HG03469 (cell line): ENCODE data around the gene CKS2.

Source experiments
- ATAC-seq: cut with Tn5 transposase; IDR thresholded peaks from one replicate; pipeline ENCODE4 v1.9.1; 2021; ENCODE audit warnings: mild to moderate bottlenecking, moderate library complexity, moderate number of reproducible peaks; ENCODE audit not compliant: unreplicated experiment

The CKS2 gene

DNA sequence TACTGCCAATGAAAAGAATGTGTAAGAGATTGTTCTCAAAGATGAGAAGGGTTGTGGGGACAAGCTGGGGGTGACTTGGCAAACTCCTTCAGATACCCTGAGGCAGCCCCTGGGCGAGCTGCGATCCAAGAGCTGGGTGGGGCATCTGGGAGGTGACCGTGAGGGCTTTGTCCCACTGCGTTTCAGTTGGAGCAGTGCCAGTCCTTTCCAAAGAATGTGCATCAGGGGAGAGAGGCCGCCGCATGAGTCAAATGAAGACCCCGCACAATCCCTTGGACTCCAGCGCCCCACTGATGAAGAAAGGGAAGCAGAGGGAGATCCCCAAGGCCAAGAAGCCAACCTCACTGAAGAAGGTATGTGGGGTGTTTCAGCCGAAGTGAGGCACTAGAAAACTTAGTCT lies 35.7 kb downstream of the CKS2 start:
- no peak for ATAC-seq

- ATAC-seq = no peak
Observed at GRCh38 chr9:89347651-89348050, 36.7 kb downstream of the CKS2 start.

- ATAC-seq = no peak
Observed at GRCh38 chr9:89349607-89350006, 38.6 kb downstream of the CKS2 start.

- ATAC-seq = no peak
Observed at GRCh38 chr9:89350988-89351557, 40.1 kb downstream of the CKS2 start.

- no peak for ATAC-seq
Observed at GRCh38 chr9:89351584-89352300, 40.7 kb downstream of the CKS2 start.

GRCh38 chr9:89352451-89352850 lies 41.5 kb downstream of the CKS2 start:
- ATAC-seq = no peak

DNA sequence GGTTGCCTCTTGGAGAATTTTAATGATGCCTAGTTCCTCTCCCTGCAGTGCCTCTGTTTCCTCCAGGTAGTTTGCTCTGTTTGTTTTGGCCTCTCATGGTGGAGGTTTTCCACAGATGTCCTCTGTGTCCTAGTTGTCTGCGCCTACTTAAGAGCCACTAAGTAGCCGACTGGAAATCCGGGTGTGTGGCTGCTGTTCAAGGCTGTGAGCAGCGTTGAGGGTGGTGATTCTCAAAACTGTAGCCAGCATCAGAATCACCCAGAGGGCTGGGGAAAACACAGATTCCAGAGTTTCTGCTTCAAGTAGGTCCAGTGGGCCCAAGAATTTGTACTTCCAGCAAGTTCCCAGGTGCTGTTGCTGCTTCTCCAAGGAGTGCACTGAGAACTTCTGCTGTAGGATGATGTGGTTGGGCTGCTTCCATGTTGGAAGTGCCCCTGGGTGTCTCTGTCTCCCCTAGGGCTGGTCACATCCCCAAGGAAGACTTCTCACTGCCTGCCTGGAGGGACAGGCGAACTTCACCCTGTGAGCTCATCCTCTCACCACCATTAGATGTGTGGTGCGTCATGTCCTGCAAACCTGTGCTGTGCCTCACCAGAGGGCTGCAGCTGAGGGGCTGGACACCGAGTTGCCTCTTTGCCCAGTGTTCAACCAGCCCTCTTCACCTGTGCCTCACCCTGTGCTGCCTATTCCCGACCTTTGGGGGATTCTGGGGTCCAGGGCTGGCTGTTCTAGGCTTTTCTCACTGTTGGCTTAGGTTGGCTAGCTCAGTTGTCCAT lies 42.1 kb downstream of the CKS2 start:
- no peak for ATAC-seq

DNA sequence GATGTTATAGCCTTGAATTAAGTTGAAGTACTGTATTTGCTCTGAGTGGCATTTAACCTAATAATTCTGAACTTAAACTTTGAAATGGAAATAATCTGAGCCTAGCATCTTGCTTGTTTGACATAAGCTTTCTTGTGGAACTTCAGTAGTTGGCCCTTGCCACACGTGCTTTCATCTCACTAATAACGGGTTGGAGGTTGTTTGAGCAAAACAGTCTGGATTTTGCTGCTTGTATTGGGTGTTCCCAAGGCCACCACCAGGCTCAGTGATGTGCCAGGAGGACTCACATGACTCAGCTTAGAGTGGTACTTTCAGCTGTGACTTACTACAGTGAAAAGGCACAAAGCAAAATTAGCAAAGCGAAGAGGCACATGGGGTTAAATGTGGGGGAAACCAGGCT lies 43.0 kb downstream of the CKS2 start:
- no peak for ATAC-seq

- no peak for ATAC-seq
Observed at GRCh38 chr9:89354471-89354870, 43.5 kb downstream of the CKS2 start.

- ATAC-seq = no peak
Observed at GRCh38 chr9:89356782-89357181, 45.8 kb downstream of the CKS2 start.

DNA sequence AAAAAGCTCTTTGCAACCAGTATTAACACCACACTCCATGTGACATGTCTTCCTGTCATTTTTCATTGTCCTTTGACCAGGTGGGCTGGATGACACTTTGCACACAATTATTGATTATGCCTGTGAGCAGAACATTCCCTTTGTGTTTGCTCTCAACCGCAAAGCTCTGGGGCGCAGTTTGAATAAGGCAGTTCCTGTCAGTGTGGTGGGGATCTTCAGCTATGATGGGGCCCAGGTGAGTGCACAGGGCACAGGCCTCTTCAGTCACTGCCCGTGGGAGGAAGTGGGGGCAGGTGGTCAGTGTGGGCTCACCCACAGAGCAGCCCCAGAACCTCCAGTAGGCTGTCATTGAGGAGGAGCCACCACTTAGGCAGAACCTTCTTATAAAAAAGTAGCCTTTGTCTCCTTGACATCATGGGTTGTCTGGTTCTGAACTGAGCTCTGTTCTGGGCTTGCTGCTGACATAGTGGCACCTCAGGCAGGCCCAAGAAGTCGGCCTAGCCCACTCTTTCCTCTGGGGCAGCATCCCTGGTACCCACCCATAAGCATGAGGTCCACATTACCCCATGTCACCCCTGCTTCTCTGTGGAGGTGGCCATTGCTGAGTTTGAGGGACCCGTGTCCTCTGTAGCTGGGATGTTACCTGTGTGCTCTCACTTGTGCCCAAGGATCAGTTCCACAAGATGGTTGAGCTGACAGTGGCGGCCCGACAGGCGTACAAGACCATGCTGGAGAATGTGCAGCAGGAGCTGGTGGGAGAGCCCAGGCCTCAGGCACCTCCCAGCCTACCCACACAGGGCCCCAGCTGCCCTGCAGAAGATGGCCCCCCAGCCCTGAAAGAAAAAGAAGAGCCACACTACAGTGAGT lies 46.6 kb downstream of the CKS2 start:
- ATAC-seq = no peak

GRCh38 chr9:89358376-89358916 lies 47.5 kb downstream of the CKS2 start:
- no peak for ATAC-seq

- ATAC-seq = no peak
Observed at GRCh38 chr9:89358985-89359384, 48.0 kb downstream of the CKS2 start.

GRCh38 chr9:89359751-89360261 lies 48.8 kb downstream of the CKS2 start:
- no peak for ATAC-seq

DNA sequence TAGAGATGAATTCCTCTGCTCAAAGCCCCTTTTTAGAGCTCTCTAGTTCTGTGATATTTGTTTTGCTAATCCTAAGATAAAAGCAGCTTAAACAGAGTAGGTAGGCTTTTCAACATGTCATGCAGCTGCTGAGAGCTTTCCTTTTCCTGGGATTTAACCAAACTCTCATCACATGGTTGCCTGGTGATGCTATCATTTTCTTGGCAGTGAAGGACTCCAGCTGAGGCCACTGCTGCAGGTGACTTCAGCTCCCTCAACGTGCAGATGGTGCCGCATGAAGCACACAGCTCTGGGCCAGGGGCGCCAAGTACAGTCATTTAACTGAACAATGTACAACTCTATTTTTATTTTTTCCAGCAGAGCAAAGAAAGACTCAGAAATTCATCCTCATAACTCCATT lies 49.5 kb downstream of the CKS2 start:
- no peak for ATAC-seq

- no peak for ATAC-seq
Observed at GRCh38 chr9:89361031-89361430, 50.0 kb downstream of the CKS2 start.

- ATAC-seq = no peak
Observed at GRCh38 chr9:89361816-89362646, 51.0 kb downstream of the CKS2 start.

DNA sequence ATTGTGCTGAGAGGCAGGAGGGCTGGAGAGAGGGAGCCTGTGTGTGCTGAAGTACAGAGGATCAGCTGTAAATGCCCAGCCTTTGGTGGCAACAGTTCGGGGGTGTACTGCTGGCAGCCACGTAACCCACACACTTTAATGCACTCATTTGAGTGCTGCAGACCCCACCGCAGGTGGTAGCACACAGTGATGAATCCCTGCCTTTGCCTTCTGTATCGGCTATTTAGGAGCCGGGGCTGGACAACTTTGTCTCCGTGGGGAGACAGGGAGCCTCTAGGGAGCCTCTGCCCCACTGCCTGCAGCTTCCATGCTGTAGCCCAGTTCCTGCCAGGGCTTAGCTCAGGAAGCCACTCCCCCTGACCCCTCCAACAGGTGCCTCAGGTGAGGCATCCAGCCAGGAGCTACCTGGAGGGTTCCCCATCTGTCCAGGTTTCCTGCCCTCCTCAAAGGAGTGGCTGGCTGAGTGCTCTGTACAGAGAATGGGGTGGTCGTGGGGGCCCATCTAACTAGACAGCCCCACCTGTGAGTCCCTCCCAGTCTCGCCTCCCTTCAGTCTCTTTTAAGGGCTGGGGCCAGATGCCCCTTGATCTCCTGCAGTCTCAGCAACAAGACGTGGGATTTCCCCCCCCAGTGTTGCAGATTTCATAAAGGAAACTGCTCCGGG lies 51.8 kb downstream of the CKS2 start:
- no peak for ATAC-seq

- ATAC-seq = no peak
Observed at GRCh38 chr9:89363311-89363670, 52.3 kb downstream of the CKS2 start.
